HTERT RPE-1 (cell line): Measurements from ENCODE around the gene AMDHD2.
"Not testable (repeated sequence)": the region's sequence is repeated elsewhere in the genome, so short reads cannot be mapped to it uniquely, and the experiment has no call there.

Experiments used
- in situ Hi-C: fragments of 300-500 bp; cut with MboI; formaldehyde crosslinking; loops from 4 replicates; pipeline ENCODE4 v1.14.3; 2020; ENCODE audit warnings: low sequenced_read_pairs

AMDHD2 gene

DNA sequence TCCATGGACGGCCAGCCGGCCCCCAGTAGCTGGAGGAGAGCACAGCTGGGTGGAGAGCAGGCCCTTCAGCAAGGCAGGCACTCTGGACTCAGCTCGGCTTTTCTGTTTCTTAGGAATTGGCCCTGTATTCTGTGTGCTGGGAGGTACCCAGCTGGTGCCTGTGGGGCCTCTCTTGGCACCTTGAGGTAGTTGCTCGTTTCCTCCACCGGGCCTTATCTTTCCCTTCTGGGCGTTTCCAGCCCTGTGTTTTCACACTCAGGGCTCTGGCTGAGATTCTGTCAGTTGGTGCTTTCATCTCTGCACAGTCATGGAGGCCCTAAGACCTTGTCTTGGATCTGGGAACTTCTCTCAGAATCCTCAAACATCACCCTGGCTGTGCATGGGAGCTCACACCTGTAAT is 47.3 kb downstream of the AMDHD2 start:
- in situ Hi-C loops, result not testable (repeated sequence)

- in situ Hi-C loops, result not testable (repeated sequence)
Measured at GRCh38 chr16:2568573-2568972, 48.4 kb downstream of the AMDHD2 start.

DNA sequence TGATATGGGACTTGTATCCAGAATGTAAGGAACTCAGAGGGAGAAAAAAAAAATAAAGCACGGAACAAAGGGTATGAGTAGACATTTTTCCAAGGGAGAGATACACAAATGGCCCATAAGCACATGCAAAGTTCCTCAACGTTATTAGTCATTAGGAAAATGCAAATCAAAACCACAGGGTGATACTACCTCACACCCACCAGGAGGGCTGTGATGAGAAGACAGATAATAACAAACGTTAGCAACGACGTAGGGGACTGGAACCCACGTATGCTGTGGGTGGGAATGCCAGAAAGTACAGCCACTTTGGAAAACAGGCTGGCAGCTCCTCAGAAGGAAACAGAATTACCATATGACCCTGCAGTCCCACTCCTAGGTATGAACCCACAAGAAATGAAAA is 52.5 kb downstream of the AMDHD2 start:
- in situ Hi-C loops, result not testable (repeated sequence)

- in situ Hi-C loops, result not testable (repeated sequence)
Measured at GRCh38 chr16:2575839-2576238, 55.7 kb downstream of the AMDHD2 start.

DNA sequence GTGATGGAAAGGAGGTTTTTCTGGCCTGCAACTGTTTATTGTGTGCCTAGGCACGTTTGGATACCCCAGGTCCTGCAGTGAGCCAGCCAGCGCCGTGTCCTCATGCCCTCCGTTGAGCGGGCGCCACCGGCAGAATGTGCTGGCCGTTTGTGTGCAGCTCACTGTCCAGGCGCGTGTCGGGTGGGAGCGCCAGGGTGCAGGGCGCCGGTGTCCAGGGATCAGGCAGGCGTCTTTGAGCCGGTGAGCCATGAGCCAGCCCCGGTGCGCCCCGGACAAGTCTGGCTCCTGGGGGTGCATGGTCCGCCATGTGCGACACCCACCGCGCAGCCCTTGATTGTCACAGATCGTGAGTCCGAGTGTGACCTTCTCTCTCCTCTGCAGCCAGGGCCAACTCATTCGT is 56.9 kb downstream of the AMDHD2 start:
- in situ Hi-C loops, result not testable (repeated sequence)

GRCh38 chr16:2578905-2579304 is 58.7 kb downstream of the AMDHD2 start:
- in situ Hi-C loops, result not testable (repeated sequence)

- in situ Hi-C loops, result not testable (repeated sequence)
Measured at GRCh38 chr16:2580143-2580542, 60.0 kb downstream of the AMDHD2 start.

DNA sequence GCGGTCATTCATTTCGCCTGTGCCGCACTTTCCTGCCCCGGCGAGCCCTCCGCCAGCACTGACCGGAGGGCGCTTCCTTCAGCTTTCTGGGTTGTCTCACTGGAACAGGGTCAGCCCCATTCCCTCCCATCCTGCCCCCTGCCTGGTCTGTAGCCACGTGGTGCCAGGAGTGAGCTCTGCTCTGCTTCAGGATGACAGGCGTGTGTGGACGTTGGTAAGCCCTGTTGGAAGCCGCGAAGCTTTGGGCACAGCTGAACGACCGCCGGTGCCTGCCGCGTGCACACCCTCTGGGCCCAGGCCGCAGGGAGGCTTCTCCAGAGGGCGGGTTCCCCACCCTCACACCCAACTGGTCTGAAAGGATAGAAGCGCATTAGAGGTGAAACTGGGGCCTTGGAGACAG is 60.6 kb downstream of the AMDHD2 start:
- in situ Hi-C loops, result not testable (repeated sequence)
